Measurements from ENCODE around the gene GATA5. TPM values are rescaled to one million over a fixed set of nuclear protein-coding genes. Genes with fewer than 3 reads are reported as not detected.

Gene GATA5
- total RNA-seq, 1 experiment from 2014 or later: not detected

GRCh38 chr20:62428002-62428372, 47.8 kb downstream of the GATA5 start:
- TF ChIP-seq RAD21 (IDR thresholded peaks at IDR 0.05; ENCODE audit: low read depth) (no peak), ATF3 (IDR thresholded peaks at IDR 0.05) (no peak), CTCF (IDR thresholded peaks at IDR 0.05 in 2 of 3, conservative IDR thresholded peaks at IDR 0.05 in 1 of 3; ENCODE audit: borderline replicate concordance in 1 of 3, insufficient read depth in 1 of 3, low read depth in 2 of 3, low read length in 2 of 3) (no peak), CBX3 (IDR thresholded peaks at IDR 0.05; ENCODE audit: low read depth) (no peak), ZBTB33 (IDR thresholded peaks at IDR 0.05; ENCODE audit: extremely low read depth, insufficient replicate concordance, low read length) (no peak), EZH2phosphoT487 (IDR thresholded peaks at IDR 0.05; ENCODE audit: borderline replicate concordance) (no peak)
- H4K20me1 ChIP-seq (ENCODE audit: insufficient read depth): no peaks in the 10 kb centered on the region
- no peaks in the 10 kb centered on the region for H3K36me3 ChIP-seq (ENCODE audit: control insufficient read depth in 1 of 2, insufficient read depth in 2 of 2, low read length in 2 of 2)
- H3K4me2 ChIP-seq (ENCODE audit: low read length): peak overlapping the region; percentile 77
- H2AFZ ChIP-seq (ENCODE audit: low read depth, low read length, poor library complexity, severe bottlenecking): no peak overlapping the region
- intact Hi-C loops (cut with micrococcal nuclease): no loop called here
- H3K9ac ChIP-seq (ENCODE audit: low read length): no peak overlapping the region
- H3K27ac ChIP-seq (ENCODE audit: low read depth, low read length): peak overlapping the region; percentile 80
- POLR2A ChIA-PET: no interaction called here
- no TSS peak for BruUV-seq (replicated peaks)
- CTCF ChIA-PET: interaction anchor here (1.0 kb wide), 1 partner anchor 189 kb away, joined by 4 read pairs; no protein-coding TSS in a partner anchor
- no peaks in the 10 kb centered on the region for H3K9me3 ChIP-seq (ENCODE audit: control insufficient read depth in 1 of 2, insufficient read depth in 1 of 2, low read depth in 1 of 2, low read length in 2 of 2)
- H3K79me2 ChIP-seq (ENCODE audit: insufficient read depth, low read length): no peaks in the 10 kb centered on the region
- no peak for DNase-seq (ENCODE audit: low read depth, low spot score)
- peaks cover 29 to 39% of the 10 kb centered on the region in 2 experiments for H3K4me1 ChIP-seq (ENCODE audit: control insufficient read depth in 1 of 2, insufficient read depth in 2 of 2, low read length in 2 of 2)
- RAD21 ChIA-PET (ENCODE audit: low non-redundant PET in 1 of 2, low total read pairs in 2 of 2, uncharacterized antibody in 2 of 2, unreplicated experiment in 2 of 2): interaction anchor here in 1 of 2 experiments (1.5 kb wide), 1 partner anchor 17 kb away, joined by 3 read pairs; no protein-coding TSS in a partner anchor
- H3K4me3 ChIP-seq (replicated peaks in 1 of 2; ENCODE audit: low read depth in 1 of 2, low read length in 2 of 2): peak overlapping the region in 1 of 2 experiments; percentile 40; a peak in 1 of 4 replicates
- ATAC-seq: peak; percentile 31
- no peaks in the 10 kb centered on the region for H3K27me3 ChIP-seq (ENCODE audit: insufficient read depth, low read length)
- no peaks in the 10 kb centered on the region for H3K9me2 ChIP-seq (ENCODE audit: insufficient read depth)
